ENCODE measurements around the gene IGF2BP2.

GRCh38 chr3:185726254-185726967 lies 98.4 kb downstream of the IGF2BP2 start:
- TF ChIP-seq CTCF (IDR thresholded peaks at IDR 0.05), result no peak
- TF ChIP-seq EZH2 (IDR thresholded peaks at IDR 0.05; ENCODE audit: borderline replicate concordance, insufficient read depth, low read depth, low read length, poor library complexity, severe bottlenecking), result no peak
